Ishikawa (cell line): Measurements from ENCODE around the gene RAPSN.

ENCODE experiments used
- CEBPB ChIP-seq: IDR thresholded peaks from 2 replicates; pipeline ENCODE4 v1.6.1; 2012
- CREB1 ChIP-seq: IDR thresholded peaks from 2 replicates; pipeline ENCODE4 v1.6.1; 2012; ENCODE audit warnings: low read depth
- EGR1 ChIP-seq: IDR thresholded peaks from 2 replicates; pipeline ENCODE4 v1.6.1; 2012
- EP300 ChIP-seq: IDR thresholded peaks from 2 replicates; pipeline ENCODE4 v1.6.1; 2012; ENCODE audit warnings: borderline replicate concordance
- FOXM1 ChIP-seq: IDR thresholded peaks from 2 replicates; pipeline ENCODE4 v1.6.1; 2012; ENCODE audit warnings: low read depth, borderline replicate concordance
- NFIC ChIP-seq: IDR thresholded peaks from 2 replicates; pipeline ENCODE4 v1.6.1; 2012
- RAD21 ChIP-seq: IDR thresholded peaks from 2 replicates; pipeline ENCODE4 v1.6.1; 2012; ENCODE audit warnings: low read depth
- TAF1 ChIP-seq: IDR thresholded peaks from 2 replicates; pipeline ENCODE4 v1.6.1; 2012; ENCODE audit warnings: low read depth, mild to moderate bottlenecking
- TCF12 ChIP-seq: IDR thresholded peaks from 2 replicates; pipeline ENCODE4 v1.6.1; 2012; ENCODE audit warnings: low read depth
- TEAD4 ChIP-seq: IDR thresholded peaks from 2 replicates; pipeline ENCODE4 v1.6.1; 2012
- YY1 ChIP-seq: IDR thresholded peaks from 2 replicates; pipeline ENCODE4 v1.6.1; 2012; ENCODE audit warnings: low read depth
- ZBTB7A ChIP-seq: IDR thresholded peaks from 2 replicates; pipeline ENCODE4 v1.6.1; 2012; ENCODE audit warnings: low read depth
- TF ChIP-seq, protein P1 (sequence below): IDR thresholded peaks from 2 replicates; pipeline ENCODE4 v1.6.1; 2012
- TF ChIP-seq, protein P2 (sequence below): IDR thresholded peaks from 2 replicates; pipeline ENCODE4 v1.6.1; 2012
- TF ChIP-seq, protein P3 (sequence below): IDR thresholded peaks from 2 replicates; pipeline ENCODE4 v1.6.1; 2012; ENCODE audit warnings: low read depth, mild to moderate bottlenecking

Gene RAPSN

DNA sequence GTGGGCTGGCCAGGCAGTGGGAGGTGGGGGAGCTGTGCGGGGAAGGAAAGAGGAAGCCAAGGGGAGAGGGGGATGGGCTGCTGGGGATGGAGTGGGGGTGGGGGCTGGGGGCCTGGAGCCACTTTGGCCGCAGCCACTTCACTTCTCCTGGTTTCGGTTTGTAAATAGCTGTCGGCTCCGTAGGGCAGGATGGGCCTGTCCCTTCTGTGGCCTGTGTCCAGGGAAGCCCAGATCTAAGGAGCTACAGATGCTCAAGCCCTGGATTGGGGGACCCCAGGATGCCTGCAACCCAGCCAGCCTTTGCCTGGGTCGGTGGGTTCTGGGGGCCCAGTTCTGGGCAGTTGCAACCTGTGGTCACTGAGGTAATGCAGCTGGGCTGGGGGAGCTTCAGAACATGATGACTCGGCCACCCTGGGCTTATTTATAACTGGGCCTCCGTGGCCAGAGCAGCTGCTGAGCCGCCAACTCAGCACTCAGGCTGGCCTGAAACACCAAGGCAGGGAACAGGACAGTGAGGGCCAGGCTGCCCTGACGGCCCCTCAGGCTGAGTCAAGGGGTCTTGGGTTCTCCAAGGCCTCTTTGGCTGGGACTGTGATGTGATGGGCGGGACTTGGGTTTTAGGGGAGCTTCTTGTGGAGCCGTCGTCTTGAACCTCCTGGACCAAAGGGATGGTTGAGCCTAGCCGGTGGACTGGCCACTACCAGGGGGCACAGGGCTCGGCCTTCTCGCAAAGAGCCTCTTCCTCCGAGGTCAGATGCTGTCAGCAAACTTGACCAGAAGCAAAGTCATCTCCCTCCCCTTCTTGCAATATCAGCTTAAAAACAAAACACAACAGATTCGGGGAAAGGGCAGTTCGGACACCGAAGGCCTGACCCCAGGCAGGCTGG lies 55.5 kb downstream of the RAPSN start:
- TF ChIP-seq TEAD4, result no peak
- TF ChIP-seq FOXM1, result no peak
- TF ChIP-seq CREB1, result no peak
- TF ChIP-seq EP300, result no peak
- TF ChIP-seq NFIC, result no peak
- no peak for TF ChIP-seq RAD21
- TF ChIP-seq CEBPB, result no peak
- TF ChIP-seq, protein P1, sequence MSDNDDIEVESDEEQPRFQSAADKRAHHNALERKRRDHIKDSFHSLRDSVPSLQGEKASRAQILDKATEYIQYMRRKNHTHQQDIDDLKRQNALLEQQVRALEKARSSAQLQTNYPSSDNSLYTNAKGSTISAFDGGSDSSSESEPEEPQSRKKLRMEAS, result no peak

DNA sequence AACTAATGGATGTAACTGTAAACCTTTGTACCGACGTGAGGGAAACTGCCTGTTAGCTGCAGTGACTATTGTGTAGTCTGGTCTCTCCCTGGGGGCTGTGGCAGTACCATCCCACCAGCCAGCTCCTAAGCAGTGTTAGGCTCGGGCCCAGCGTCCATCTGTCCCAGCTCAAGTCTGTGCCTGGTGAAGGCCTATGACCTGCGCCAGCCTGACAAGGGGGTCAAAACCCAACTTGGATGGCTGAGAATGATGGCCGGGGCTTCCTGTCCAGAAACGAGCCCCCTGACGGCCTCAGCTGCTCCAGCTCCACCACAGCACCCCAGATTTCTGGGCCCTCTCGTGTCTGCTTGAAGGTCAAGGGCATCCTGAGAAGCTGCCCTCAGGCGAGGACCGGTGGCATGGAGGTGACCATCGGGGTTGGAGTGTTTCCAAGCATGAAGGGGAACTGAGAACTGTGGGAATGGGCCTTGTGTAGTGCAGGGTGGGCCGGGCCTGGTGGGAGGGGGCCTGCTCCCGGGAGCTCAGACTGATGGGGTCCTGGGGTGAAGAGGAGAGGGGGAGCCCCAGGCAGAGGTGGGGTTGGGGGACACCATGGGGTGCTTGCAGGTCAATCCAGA lies 56.3 kb downstream of the RAPSN start:
- TF ChIP-seq, protein P2, sequence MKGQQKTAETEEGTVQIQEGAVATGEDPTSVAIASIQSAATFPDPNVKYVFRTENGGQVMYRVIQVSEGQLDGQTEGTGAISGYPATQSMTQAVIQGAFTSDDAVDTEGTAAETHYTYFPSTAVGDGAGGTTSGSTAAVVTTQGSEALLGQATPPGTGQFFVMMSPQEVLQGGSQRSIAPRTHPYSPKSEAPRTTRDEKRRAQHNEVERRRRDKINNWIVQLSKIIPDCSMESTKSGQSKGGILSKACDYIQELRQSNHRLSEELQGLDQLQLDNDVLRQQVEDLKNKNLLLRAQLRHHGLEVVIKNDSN, result no peak
- TF ChIP-seq, protein P3, sequence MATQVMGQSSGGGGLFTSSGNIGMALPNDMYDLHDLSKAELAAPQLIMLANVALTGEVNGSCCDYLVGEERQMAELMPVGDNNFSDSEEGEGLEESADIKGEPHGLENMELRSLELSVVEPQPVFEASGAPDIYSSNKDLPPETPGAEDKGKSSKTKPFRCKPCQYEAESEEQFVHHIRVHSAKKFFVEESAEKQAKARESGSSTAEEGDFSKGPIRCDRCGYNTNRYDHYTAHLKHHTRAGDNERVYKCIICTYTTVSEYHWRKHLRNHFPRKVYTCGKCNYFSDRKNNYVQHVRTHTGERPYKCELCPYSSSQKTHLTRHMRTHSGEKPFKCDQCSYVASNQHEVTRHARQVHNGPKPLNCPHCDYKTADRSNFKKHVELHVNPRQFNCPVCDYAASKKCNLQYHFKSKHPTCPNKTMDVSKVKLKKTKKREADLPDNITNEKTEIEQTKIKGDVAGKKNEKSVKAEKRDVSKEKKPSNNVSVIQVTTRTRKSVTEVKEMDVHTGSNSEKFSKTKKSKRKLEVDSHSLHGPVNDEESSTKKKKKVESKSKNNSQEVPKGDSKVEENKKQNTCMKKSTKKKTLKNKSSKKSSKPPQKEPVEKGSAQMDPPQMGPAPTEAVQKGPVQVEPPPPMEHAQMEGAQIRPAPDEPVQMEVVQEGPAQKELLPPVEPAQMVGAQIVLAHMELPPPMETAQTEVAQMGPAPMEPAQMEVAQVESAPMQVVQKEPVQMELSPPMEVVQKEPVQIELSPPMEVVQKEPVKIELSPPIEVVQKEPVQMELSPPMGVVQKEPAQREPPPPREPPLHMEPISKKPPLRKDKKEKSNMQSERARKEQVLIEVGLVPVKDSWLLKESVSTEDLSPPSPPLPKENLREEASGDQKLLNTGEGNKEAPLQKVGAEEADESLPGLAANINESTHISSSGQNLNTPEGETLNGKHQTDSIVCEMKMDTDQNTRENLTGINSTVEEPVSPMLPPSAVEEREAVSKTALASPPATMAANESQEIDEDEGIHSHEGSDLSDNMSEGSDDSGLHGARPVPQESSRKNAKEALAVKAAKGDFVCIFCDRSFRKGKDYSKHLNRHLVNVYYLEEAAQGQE, result no peak
- TF ChIP-seq TAF1 (no peak), EGR1 (no peak), NFIC (no peak), FOXM1 (no peak), ZBTB7A (no peak), YY1 (no peak)
- TF ChIP-seq, protein P1, result no peak

DNA sequence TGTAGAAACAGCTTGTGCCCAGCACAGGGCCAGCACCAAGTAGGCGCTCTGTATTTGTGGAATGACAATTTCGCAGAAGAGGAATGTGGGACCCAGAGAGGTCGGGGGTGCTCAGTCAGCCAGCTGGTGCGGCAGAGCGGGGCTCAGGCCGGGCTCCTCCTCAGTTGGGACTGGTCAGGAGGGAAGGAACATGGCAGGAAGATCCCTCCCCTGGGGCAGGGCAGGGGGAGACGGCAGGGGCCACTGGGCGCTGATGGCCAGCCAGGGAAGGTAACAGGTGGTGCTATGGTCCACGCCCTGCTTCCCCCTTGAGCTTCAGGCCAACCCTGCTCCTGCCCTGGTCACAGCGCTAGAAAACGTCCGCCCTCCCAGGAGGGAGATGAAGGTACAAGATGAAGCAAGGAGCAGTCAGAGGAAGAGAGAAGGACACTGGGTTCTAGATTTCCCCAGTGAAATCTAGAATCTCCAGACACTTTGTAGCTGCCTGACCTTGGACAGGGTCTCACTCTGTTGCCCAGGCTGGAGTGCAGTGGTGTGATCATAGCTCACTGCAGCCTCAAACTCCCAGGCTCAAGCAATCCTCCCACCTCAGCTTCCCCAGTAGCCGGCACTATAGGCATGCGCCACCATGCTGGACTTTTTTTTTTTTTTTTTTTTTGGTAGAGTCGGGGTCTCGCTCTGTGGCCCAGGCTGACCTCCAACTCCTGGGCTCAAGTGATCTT lies 57.1 kb downstream of the RAPSN start:
- no peak for TF ChIP-seq FOXM1
- TF ChIP-seq, protein P3, result no peak
- TF ChIP-seq ZBTB7A, result no peak
- TF ChIP-seq TEAD4, result no peak
- TF ChIP-seq, protein P2, result no peak
- TF ChIP-seq, protein P1, result no peak
- TF ChIP-seq EP300, result no peak
- no peak for TF ChIP-seq CEBPB
- no peak for TF ChIP-seq NFIC
- TF ChIP-seq TCF12, result no peak
- TF ChIP-seq TAF1, result no peak
- TF ChIP-seq RAD21, result no peak
- TF ChIP-seq CREB1, result no peak
- no peak for TF ChIP-seq YY1
- TF ChIP-seq EGR1, result no peak

DNA sequence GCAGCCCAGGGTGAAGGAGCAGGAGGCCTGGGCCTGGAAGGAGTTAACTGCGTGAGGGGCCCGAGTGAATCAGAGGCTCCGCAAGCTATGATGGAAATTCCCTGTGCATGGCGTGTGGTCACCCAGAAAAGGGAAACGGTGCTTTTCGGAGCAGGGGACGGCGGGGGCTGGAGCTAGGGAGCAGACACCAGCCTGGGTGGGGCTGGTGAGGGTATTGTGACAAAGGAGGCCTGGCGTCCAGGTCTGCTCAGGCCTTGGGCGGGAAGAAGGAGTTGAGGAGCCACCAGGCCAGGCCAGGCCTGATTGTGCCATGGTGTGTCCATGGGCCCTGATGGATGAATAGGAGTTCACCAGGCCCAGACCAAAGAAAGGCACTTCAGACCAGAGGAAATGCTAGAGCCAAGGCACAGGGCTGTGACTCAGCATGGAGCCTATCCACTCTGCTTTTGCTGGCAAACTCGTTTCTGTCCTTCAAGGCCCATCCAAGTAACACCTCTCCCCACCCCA lies 57.8 kb downstream of the RAPSN start:
- no peak for TF ChIP-seq TCF12
- TF ChIP-seq, protein P2, result no peak
- no peak for TF ChIP-seq CEBPB

DNA sequence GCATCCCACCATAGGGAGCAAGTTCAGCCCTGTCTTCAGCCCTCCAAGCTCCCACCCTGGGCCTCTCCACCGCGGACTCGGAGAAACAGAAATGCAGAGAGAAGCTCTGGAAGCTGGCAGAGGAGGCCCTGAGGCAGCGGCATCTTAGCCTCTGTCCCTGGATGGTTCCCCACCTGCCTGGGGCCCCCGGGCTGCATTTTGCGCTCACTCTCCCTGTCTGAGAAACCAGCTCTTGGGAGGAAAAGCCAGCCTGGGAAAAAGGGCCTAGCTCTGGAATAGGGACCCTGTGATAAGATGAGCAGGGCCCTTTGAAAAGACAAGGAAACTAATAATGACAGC lies 58.5 kb downstream of the RAPSN start:
- TF ChIP-seq, protein P1, result no peak
- TF ChIP-seq CEBPB (no peak), ZBTB7A (no peak), FOXM1 (no peak), YY1 (no peak), EGR1 (no peak)
- TF ChIP-seq, protein P3, result no peak
